Hippocampal formation (tissue), 2 donors: Measurements from ENCODE around the gene ARSK.

ENCODE experiments used
- DNase-seq, 2 donors: peaks; one replicate each; lab custom pipeline; 2025; lab: John Stamatoyannopoulos, UW

ARSK gene

DNA sequence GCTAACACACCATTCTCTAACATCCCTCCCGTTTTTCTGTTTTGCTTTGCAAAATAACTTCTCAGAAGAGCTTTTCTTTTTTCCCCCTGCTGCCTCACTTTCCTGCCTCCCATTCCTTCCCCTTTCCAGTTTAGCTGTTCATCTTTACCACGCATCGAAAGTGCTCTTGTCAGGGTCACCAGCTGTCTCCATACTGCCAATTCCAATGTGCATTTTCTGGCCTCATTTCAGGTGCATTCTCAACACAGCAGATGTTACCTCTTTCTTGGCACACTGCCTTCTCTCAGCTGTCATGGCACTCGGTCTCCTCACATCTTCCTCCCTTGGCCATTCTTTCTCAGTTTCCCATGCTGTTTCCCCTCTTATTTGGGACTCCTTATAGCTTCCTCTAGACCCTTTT lies 9.5 kb downstream of the ARSK start:
- DNase-seq, result no peak

DNA sequence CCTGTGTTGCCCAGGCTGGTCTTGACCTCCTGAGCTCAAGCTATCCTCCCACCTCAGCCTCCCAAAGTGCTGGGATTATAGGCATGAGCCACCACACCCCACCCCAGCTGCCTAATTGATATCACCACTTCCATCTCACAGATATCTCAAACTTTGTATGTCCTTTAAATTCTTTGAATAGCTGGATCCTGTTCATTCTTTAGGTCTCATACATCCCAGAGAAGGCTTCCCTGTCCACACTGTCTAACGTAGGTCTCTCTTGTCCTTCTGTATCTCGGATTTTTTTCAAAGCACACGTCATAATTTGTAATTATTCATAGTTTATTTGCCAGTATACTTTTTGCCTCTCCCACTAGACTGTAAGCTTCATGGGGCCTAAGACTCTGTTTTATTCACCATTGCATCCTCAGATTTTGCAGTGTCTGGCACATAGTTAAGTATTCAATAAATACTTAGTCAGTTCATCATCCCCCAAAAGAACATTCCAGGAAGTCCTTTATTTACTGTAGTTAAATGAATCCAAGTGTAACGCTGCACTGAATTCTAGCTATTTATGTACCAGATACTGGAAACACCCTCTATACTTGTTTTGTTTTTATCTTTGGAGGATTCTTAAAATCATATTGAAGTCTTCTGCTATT lies 10.5 kb downstream of the ARSK start:
- no peak for DNase-seq

DNA sequence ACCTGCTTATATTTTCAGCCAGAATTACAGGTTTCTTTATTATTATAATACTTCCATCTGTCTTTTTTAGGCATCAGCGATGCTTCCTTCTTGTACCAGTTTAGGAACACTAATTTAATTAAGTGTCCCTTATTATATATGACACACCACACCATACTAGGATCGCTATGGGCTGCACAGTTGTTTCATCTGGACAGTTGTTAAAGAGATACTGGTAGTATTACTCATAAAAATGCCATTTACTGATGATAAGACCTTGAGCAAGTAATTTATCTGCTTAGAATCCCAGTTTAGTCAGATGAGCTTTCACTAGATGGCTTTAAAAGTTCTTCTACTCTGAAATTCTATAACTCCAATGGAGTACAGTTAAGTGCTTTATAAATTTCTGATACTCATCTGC lies 17.1 kb downstream of the ARSK start:
- no peak for DNase-seq

DNA sequence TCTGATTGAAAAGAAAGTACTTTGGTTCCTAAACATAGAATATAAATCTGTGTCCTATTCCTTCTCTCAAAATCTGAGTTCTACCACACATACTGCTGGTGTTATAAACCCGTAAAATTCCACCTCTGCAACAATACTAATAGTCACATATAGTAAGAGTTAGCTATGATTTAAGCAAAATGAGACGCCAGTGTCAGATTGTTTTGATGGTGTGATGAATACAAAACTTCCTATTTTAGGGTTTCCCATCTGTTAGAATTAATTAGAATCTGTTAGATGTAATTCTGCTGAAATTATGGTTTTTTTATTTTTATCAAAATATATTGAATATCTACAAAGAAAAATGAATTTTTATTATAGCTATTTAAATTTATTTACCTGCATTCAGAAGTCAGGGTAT lies 26.7 kb downstream of the ARSK start:
- peak in 1 of 2 donors; percentile 5 for DNase-seq

DNA sequence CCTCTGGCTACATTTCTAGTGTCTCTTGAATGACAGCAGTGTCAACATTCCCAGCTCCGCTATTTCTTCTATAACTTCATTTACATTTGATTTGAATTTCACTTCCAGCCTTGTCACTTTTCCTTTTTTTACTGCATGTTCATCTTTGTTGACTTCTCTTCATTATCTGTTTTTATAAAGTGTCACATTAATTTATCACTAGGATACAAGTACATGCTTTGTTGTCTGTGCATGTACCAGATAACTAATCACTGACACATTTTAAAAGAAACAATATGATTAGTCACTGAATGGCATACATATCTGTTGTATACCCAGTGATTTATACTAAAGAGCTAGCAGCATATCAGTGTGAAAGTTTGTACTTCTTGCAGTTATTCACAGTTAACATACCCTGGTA lies 29.1 kb downstream of the ARSK start:
- DNase-seq, result no peak

DNA sequence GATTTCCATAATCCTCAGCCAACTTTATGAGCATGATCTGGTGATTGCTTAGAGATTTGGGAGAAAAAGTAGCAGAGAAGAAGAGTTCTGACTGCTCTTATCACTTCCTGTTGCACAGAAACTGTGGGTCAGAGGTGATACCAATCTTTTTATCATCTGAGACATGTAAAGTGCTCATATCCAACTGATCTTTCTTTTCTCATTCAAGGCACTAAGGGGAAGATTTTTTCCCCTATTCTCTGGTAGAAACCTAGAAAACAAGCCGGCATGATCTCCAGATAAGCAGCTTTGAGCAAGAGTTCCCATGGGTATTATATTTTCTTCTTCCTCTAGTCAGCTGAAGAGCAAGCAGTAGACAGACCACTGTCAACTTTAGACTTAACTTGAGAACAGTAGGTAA lies 36.0 kb downstream of the ARSK start:
- no peak for DNase-seq

DNA sequence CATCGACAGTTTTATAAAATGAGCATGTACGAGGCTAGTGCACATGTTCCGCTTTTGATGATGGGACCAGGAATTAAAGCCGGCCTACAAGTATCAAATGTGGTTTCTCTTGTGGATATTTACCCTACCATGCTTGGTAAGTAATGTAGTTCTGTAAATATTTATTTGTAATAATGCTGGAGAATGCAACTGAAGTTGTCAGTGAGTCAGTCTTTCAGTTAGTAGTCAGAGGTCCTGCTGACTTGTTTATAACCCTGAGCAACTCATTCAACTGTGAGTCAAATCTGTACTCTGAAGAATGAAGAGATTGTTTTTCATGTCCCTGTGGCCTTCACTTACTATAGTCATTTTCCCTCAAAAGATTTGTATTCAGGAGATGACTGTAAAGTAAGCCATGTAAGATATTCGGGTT lies 36.6 kb downstream of the ARSK start:
- DNase-seq, result no peak

DNA sequence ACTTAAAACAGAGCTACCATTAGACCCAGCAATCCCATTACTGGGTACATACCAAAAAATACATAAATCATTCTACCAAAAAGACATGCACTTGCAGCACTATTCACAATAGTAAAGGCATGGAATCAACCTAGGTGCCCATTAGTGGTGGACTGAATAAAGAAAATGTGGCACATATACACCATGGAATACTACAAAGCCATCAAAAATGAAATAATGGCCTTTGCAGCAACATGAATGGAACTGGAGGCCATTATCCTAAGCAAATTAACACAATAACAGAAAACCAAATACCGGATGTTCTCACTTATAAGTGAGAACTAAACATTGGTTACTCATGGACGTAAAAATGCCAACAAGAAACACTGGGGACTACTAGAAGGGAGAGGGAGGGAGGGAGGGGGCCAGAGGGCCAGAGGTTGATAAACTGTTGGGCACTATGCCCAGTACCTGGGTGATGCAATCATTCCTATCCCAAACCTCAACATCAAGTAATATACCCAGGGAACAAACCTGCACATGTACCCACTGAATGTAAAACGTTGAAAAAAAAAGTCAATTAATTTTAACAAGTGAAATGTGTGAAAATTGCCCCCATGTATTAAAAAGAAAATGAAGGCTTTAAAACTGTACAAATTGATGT lies 40.5 kb downstream of the ARSK start:
- DNase-seq, result no peak

DNA sequence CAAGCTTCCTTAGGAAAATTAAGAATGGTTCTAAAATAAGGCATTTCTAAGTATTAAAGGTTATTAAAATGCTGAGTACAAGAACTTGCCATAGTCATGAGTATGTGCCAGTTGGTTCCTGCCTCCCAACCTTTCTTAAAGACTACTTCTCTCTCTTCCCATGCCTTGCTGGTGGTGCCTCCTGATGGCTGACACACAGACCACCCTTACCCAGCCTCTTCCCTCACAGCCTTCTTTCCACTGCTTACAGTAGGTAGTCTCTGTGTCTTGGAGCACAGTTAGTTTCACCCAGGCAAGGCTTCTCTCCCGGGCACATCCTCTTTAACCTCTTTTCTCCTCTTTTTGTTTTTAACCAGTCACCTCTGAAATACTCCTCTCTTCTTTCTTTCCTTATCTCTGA lies 44.4 kb downstream of the ARSK start:
- DNase-seq, result no peak

DNA sequence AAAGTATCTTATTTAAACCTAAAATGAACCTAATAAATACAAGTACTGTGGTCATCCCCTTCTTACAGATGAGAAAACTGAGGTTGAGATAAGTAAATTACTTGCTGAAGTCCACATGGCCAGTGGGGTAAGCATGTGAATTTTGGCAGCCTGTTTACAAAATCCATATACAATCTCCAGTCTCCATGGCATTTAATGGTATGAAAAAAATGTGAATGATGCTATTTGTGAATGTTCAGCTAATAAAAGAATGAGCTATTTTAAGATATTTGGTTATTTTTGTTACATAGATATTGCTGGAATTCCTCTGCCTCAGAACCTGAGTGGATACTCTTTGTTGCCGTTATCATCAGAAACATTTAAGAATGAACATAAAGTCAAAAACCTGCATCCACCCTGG lies 45.7 kb downstream of the ARSK start:
- DNase-seq, result no peak

DNA sequence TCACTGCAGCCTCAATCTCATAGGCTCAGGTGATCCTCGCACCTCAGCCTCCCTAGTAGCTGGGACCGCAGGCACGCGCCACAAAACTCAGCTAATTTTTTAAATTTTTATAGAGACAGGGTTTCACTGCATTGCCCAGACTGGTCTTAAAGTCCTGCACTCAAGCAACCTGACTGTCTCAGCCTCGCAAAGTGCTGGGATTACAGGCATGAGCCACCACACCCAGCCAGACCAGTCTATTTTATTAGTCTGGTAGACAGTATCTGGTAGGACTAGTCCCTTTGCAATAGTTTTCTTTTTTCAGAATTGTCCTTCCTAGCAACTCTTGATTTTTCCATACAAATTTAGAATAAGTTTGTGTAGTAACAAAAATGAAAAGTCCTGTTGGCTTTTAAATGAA lies 50.9 kb downstream of the ARSK start:
- DNase-seq, result no peak

DNA sequence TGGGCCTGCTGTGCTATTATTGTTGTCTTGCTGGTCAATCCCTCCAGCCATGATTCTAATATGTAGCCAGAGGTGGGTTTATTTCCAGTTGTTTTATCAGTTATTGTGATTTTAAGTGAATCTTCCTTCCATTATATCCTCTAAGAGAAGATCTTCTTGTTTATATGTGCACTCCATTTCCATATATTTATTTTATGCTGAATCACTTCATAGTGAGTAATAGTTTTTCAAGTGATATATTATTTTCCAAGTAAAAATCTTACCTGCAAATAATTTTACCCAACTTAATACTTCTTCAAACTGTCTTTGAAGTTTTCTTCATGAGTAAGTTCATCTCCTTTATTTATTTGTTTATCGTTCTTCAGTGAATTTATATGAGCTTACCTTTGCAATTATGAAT lies 51.5 kb downstream of the ARSK start:
- no peak for DNase-seq

DNA sequence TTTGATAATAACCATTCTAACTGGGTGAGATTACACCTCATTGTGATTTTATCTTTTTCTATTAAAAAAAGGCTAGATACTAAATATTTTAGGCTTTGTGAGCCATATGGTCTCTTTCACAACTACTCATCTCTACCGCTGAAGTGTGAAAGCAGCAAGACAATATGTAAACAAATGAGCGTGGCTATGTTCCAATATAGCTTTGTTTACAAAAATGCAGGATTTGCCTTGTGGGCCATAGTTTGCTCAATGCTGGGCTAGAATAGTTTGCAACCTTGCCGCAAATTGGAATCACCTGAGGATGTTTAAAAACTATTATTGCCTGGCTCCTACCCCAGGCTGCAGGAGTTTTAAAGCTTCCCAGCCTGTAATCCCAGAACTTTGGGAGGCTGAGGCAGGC lies 54.8 kb downstream of the ARSK start:
- no peak for DNase-seq

DNA sequence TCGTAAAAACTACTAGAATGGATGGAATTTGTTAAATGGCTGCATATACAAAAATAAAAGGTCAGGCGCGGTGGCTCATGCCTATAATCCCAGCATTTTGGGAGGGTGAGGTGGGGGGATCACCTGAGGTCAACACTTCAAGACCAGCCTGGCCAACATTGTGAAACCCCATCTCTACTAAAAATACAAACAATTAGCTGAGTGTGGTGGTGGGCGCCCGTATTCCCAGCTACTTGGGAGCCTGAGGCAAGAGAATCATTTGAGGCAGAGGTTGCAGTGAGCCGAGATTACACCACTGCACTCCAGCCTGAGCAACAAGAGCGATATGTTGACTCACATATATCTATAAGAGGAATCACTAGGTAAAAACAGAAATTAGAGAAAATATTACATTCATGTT lies 55.6 kb downstream of the ARSK start:
- DNase-seq, result no peak

DNA sequence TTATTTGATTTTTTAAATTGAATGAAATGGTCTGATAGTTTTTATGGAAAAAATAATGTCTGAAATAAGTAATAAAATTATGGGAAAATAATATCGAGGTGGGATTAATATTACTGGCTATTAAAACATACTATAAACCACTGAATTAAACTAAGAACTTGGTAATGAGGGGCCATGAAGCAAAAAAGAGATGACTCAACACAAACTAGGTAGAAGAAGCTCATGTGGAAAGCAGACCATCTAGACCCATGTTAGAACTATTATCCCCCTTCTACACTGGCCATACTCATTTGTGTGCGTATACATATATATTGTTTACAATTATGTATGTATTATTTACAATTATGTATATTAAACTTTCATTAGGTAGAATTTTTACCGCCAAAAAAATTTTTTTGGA lies 56.5 kb downstream of the ARSK start:
- no peak for DNase-seq

DNA sequence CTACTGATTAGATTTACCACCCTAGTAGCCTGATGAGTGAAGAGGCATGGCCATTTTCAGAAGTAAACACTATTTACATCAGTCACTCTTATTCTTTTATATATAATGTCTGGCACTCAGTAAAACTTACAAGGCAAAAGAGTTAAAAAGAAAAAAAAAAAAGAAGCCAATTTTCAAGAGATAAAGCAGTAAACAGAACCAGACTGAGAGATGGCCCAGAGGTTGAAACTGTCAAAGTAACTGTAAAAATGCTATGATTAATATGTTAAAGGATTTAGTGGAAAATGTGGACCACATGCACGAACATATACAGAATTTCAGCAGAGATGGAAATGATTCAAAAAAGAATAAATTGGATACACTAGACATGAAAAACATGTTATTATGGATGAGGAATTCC lies 58.6 kb downstream of the ARSK start:
- DNase-seq, result no peak

DNA sequence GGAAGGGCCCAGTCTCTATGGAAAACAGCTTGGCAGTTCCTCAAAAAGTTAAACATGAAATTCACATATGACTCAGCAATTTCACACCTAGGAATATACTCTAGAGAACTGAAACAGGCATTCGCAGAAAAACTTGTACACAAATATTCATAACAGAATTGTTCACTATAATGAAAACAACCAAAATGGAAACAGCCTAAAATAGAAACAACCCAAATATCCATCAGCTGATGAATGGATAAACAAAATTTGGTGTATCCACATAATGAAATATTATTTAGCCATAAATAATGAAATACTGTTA lies 60.2 kb downstream of the ARSK start:
- no peak for DNase-seq

DNA sequence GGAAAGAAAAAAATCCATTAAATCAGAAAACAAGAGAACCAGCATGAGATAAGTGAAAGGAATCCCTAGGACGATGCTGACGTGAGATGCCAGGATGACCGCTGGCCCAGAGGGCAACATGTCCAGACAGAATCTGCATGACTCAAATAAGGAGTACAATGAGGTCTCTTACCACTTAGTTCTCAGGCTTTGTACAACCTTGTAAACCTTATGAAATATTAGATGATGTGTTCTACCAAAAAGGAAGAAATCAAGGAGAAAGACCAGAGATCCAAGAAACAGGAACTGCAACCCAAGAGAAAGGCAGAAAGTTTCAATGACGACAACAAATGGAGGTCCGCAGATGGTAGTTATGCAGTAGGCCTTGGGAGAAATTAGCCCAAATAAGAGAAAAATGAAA lies 62.2 kb downstream of the ARSK start:
- no peak for DNase-seq

DNA sequence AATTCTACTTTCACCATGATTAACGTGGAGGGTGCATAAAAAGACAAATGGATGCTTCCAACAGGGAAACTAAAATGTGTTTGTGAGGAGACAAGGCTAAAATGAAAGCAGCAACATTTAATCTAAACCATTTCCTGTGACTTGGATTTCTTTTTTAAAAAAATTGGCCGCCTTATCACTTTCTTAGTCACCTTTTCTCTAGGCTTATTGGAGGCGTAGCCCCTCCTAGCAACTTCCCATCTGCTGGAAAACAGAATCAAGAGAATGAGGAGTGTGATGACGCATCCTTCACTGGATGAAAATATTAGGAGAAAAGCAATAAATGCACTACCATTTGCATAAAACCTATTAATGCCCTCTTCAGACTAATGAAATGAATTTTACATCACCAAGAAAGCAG lies 64.2 kb downstream of the ARSK start:
- DNase-seq, result no peak

DNA sequence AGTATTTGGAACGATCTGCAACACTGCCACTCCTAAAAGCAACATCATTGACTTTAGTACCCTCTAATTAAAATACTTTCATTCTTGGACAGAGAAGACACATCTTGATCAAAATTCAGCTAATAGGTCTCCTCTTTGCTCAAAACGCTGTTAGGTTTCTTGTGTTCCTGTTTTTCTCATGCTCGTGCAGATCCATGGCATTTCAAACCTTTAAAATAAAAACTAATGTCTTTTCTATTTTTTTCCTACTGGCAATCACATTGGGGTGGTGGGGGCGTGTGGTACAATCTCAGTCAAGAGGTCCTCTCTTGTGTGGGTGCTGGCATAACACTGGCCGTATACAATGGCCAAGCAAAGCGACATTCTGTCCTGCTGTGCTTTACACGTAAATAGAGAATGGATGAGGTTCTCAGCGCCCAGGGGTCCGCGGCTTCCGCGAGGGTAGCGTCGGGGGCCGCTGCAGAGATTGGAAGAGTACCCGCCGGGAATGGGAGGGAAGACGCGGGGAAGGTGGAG lies 64.7 kb downstream of the ARSK start:
- no peak for DNase-seq

DNA sequence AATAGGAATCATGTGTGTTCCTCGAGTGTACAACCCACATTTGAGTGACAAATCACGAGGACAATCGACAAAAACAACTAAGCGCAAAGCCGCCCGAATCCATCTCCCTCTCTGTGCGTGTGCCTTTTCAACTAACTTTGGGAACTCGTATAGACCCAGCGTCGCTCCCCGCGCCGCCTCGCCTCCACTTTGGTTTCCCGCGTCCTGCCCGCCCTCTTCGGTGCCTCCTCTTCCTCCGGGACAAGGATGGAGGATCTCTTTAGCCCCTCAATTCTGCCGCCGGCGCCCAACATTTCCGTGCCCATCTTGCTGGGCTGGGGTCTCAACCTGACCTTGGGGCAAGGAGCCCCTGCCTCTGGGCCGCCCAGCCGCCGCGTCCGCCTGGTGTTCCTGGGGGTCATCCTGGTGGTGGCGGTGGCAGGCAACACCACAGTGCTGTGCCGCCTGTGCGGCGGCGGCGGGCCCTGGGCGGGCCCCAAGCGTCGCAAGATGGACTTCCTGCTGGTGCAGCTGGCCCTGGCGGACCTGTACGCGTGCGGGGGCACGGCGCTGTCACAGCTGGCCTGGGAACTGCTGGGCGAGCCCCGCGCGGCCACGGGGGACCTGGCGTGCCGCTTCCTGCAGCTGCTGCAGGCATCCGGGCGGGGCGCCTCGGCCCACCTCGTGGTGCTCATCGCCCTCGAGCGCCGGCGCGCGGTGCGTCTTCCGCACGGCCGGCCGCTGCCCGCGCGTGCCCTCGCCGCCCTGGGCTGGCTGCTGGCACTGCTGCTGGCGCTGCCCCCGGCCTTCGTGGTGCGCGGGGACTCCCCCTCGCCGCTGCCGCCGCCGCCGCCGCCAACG lies 65.3 kb downstream of the ARSK start, which contains the start of gene GPR150:
Gene GPR150, plus strand, starts transcription at position 58 of the 840 bp plus-strand sequence. Its CDS starts 189 bp downstream, at position 247.
- peak in 1 of 2 donors; percentile 17 for DNase-seq

DNA sequence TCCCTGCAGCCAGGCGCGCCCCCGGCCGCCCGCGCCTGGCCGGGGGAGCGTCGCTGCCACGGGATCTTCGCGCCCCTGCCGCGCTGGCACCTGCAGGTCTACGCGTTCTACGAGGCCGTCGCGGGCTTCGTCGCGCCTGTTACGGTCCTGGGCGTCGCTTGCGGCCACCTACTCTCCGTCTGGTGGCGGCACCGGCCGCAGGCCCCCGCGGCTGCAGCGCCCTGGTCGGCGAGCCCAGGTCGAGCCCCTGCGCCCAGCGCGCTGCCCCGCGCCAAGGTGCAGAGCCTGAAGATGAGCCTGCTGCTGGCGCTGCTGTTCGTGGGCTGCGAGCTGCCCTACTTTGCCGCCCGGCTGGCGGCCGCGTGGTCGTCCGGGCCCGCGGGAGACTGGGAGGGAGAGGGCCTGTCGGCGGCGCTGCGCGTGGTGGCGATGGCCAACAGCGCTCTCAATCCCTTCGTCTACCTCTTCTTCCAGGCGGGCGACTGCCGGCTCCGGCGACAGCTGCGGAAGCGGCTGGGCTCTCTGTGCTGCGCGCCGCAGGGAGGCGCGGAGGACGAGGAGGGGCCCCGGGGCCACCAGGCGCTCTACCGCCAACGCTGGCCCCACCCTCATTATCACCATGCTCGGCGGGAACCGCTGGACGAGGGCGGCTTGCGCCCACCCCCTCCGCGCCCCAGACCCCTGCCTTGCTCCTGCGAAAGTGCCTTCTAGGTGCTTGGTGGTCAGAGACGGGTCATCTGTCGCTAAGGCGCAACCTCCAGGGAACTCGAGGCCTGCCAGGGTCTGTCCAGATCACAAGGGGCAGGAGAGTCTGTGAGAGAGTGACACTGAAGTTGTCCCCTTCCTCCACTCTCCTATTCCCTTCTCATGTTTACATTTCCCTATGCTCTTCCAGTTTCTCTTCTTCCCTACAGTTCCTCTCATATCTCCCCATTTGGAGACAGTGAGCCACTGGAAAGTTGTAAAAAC lies 66.3 kb downstream of the ARSK start:
- DNase-seq, result no peak
